DMS153 treated with DMSO at 0.1 percent for 48 hours (cell line): ENCODE results near the gene P2RY12.

ENCODE experiments used
- DNase-seq: peaks from one replicate; lab custom pipeline; 2025; ENCODE audit not compliant: unreplicated experiment; lab: John Stamatoyannopoulos, UW

Gene P2RY12

GRCh38 chr3:151307583-151308488, 76.7 kb downstream of the P2RY12 start:
- DNase-seq: no peak

- no peak for DNase-seq
Observed at GRCh38 chr3:151307131-151307530, 77.4 kb downstream of the P2RY12 start.

GRCh38 chr3:151306168-151306810, 78.3 kb downstream of the P2RY12 start:
- DNase-seq: no peak

- no peak for DNase-seq
Observed at GRCh38 chr3:151305775-151306151, 78.8 kb downstream of the P2RY12 start.

GRCh38 chr3:151305060-151305774, 79.3 kb downstream of the P2RY12 start:
- no peak for DNase-seq

- no peak for DNase-seq
Observed at GRCh38 chr3:151303751-151304150, 80.8 kb downstream of the P2RY12 start.

GRCh38 chr3:151301787-151302186, 82.8 kb downstream of the P2RY12 start:
- DNase-seq: no peak

- no peak for DNase-seq
Observed at GRCh38 chr3:151300539-151300938, 84.0 kb downstream of the P2RY12 start.

GRCh38 chr3:151299006-151299405, 85.5 kb downstream of the P2RY12 start:
- no peak for DNase-seq

GRCh38 chr3:151297429-151297828, 87.1 kb downstream of the P2RY12 start:
- DNase-seq: no peak

GRCh38 chr3:151296226-151296625, 88.3 kb downstream of the P2RY12 start:
- no peak for DNase-seq

- no peak for DNase-seq
Observed at GRCh38 chr3:151293127-151293526, 91.4 kb downstream of the P2RY12 start.

- DNase-seq: no peak
Observed at GRCh38 chr3:151290673-151291072, 93.9 kb downstream of the P2RY12 start.

- DNase-seq: no peak
Observed at GRCh38 chr3:151289445-151289844, 95.1 kb downstream of the P2RY12 start.
